ENCODE measurements around the gene TMEM62. TPM values are rescaled to one million over a fixed set of nuclear protein-coding genes. Genes with fewer than 3 reads are reported as not detected.

Gene TMEM62
- polyA plus RNA-seq, 3 donors, result 10.5 to 11.3 (median 10.8) TPM

GRCh38 chr15:43207024-43207423, 73.6 kb downstream of the TMEM62 start:
- intact Hi-C loops (cut with micrococcal nuclease), result loop anchor here in 1 of 2 donors (10.0 kb wide), 1 partner anchor 502 kb away; no protein-coding TSS in a partner anchor
- Mint-ChIP-seq H3K4me3 (no peak overlapping the region), H3K27ac (no peak overlapping the region), H3K4me1 (peaks cover 9% of the 10 kb centered on the region), H3K9me3 (peaks cover 0 to 2% (median 0%) of the 10 kb centered on the region in 7 donors), H3K27me3 (ENCODE audit: low read depth in 3 of 3) (peaks cover 11 to 27% (median 14%) of the 10 kb centered on the region in 3 donors), H3K36me3 (no peaks in the 10 kb centered on the region)
- H3K79me2 ChIP-seq (ENCODE audit: insufficient read depth, low read length), result no peaks in the 10 kb centered on the region
- H3K27ac ChIP-seq (ENCODE audit: low read depth in 1 of 2, low read length in 2 of 2), result no peak overlapping the region
- H3K4me2 ChIP-seq (replicated peaks; ENCODE audit: extremely low read depth, low read length, poor library complexity, severe bottlenecking), result no peak overlapping the region
- H3K36me3 ChIP-seq (replicated peaks in 1 of 2; ENCODE audit: control insufficient read depth in 1 of 2, insufficient read depth in 2 of 2, low read length in 2 of 2), result no peaks in the 10 kb centered on the region
- TF ChIP-seq CTCF (IDR thresholded peaks at IDR 0.05), result no peak
- 97% methylated on average over 6 of the region's 9 CpGs for WGBS (ENCODE audit: insufficient coverage)
- H4K20me1 ChIP-seq (ENCODE audit: insufficient read depth, low read length), result no peaks in the 10 kb centered on the region
- no peaks in the 10 kb centered on the region for H3K27me3 ChIP-seq (ENCODE audit: control insufficient read depth in 2 of 2, insufficient read depth in 2 of 2, low read length in 2 of 2)
- no peak overlapping the region for H3K9ac ChIP-seq (ENCODE audit: insufficient read depth, low read length, poor library complexity, severe bottlenecking)
- no peak for DNase-seq
- no peak overlapping the region for H3K4me3 ChIP-seq (replicated peaks in 1 of 3; ENCODE audit: low read depth in 2 of 3, low read length in 3 of 3)
- H3K4me1 ChIP-seq (ENCODE audit: control insufficient read depth in 1 of 2, insufficient read depth in 2 of 2, low read length in 2 of 2), result no peaks in the 10 kb centered on the region
- no peak overlapping the region for H2AFZ ChIP-seq (ENCODE audit: insufficient read depth, low read depth, low read length, poor library complexity, severe bottlenecking)
- H3K9me3 ChIP-seq (replicated peaks in 1 of 2; ENCODE audit: control insufficient read depth in 1 of 2, insufficient read depth in 1 of 2, low read length in 2 of 2), result no peaks in the 10 kb centered on the region

GRCh38 chr15:43208052-43209002, 74.9 kb downstream of the TMEM62 start:
- no peaks in the 10 kb centered on the region for H4K20me1 ChIP-seq (ENCODE audit: insufficient read depth, low read length)
- no peak overlapping the region for H2AFZ ChIP-seq (ENCODE audit: insufficient read depth, low read depth, low read length, poor library complexity, severe bottlenecking)
- intact Hi-C loops (cut with micrococcal nuclease), result loop anchor here in 1 of 2 donors (10.0 kb wide), 1 partner anchor 504 kb away; no protein-coding TSS in a partner anchor
- no peaks in the 10 kb centered on the region for H3K36me3 ChIP-seq (replicated peaks in 1 of 2; ENCODE audit: control insufficient read depth in 1 of 2, insufficient read depth in 2 of 2, low read length in 2 of 2)
- no peaks in the 10 kb centered on the region for H3K79me2 ChIP-seq (ENCODE audit: insufficient read depth, low read length)
- peaks cover 9% of the 10 kb centered on the region for H3K4me1 Mint-ChIP-seq
- H3K4me3 Mint-ChIP-seq, result no peak overlapping the region
- H3K9ac ChIP-seq (ENCODE audit: insufficient read depth, low read length, poor library complexity, severe bottlenecking), result no peak overlapping the region
- TF ChIP-seq CTCF (IDR thresholded peaks at IDR 0.05), result no peak
- no peaks in the 10 kb centered on the region for H3K27me3 ChIP-seq (ENCODE audit: control insufficient read depth in 2 of 2, insufficient read depth in 2 of 2, low read length in 2 of 2)
- H3K4me2 ChIP-seq (replicated peaks; ENCODE audit: extremely low read depth, low read length, poor library complexity, severe bottlenecking), result no peak overlapping the region
- H3K4me3 ChIP-seq (replicated peaks in 1 of 3; ENCODE audit: low read depth in 2 of 3, low read length in 3 of 3), result no peak overlapping the region
- peak overlapping the region in 1 of 7 donors; percentile 61 for H3K27ac Mint-ChIP-seq
- H3K36me3 Mint-ChIP-seq, result no peaks in the 10 kb centered on the region
- no peak for DNase-seq
- peaks cover 9 to 26% (median 14%) of the 10 kb centered on the region in 3 donors for H3K27me3 Mint-ChIP-seq (ENCODE audit: low read depth in 3 of 3)
- 78% methylated on average over 12 of the region's 23 CpGs for WGBS (ENCODE audit: insufficient coverage)
- no peaks in the 10 kb centered on the region for H3K4me1 ChIP-seq (ENCODE audit: control insufficient read depth in 1 of 2, insufficient read depth in 2 of 2, low read length in 2 of 2)
- H3K27ac ChIP-seq (ENCODE audit: low read depth in 1 of 2, low read length in 2 of 2), result no peak overlapping the region
- no peaks in the 10 kb centered on the region for H3K9me3 ChIP-seq (replicated peaks in 1 of 2; ENCODE audit: control insufficient read depth in 1 of 2, insufficient read depth in 1 of 2, low read length in 2 of 2)
- peaks cover 0 to 2% (median 0%) of the 10 kb centered on the region in 7 donors for H3K9me3 Mint-ChIP-seq
